Thyroid gland (tissue), 4 donors: Measurements from ENCODE around the gene OR4N5. TPM values are rescaled to one million over a fixed set of nuclear protein-coding genes. Genes with fewer than 3 reads are reported as not detected.

ENCODE experiments used
- DNase-seq, 2 donors: peaks; one replicate each; pipeline ENCODE4 v3.0.0-alpha.2; 2019
- H3K27ac ChIP-seq, 3 donors: fragments of 200-600 bp; sonication (generic); 1 replicate in 2 of 3; 2 replicates in 1 of 3; pipeline ENCODE4 v1.5.1; 2016 to 2019; ENCODE audit warnings: mild to moderate bottlenecking in 1 of 3, moderate library complexity in 1 of 3
- H3K27me3 ChIP-seq: fragments of 200-600 bp; sonication (generic); one replicate; pipeline ENCODE4 v1.5.1; 2019
- H3K36me3 ChIP-seq, 2 donors: fragments of 200-600 bp; sonication (generic); one replicate each; pipeline ENCODE4 v1.5.1; 2016 to 2019
- H3K4me1 ChIP-seq, 2 donors: fragments of 200-600 bp; sonication (generic); one replicate each; pipeline ENCODE4 v1.5.1; 2017 to 2019
- H3K4me3 ChIP-seq, 3 donors: fragments of 200-600 bp; sonication (generic); replicated peaks in 1 of 3; 1 replicate in 2 of 3; 2 replicates in 1 of 3; pipeline ENCODE4 v1.5.1; 2016; ENCODE audit warnings: mild to moderate bottlenecking in 1 of 3
- H3K9me3 ChIP-seq: fragments of 200-600 bp; sonication (generic); one replicate; pipeline ENCODE4 v1.5.1; 2017
- CTCF ChIP-seq, 6 experiments: fragments of 200-600 bp in 3 of 6; fragments of 450-650 bp in 3 of 6; sonication (generic) in 3 of 6; IDR thresholded peaks; one replicate each; pipeline ENCODE4 v1.5.1; 2016 to 2019; ENCODE audit warnings: antibody characterized with exemption in 6 of 6, mild to moderate bottlenecking in 2 of 6, inconsistent platforms in 1 of 6, moderate library complexity in 1 of 6
- POLR2A ChIP-seq, 2 donors: fragments of 450-650 bp; IDR thresholded peaks; one replicate each; pipeline ENCODE4 v1.6.1; 2017; ENCODE audit warnings: antibody characterized with exemption in 2 of 2, mild to moderate bottlenecking in 2 of 2, moderate library complexity in 1 of 2
- WGBS, 2 donors: methylation state at CpG; one replicate each; pipeline ENCODE4 v1.1.5; 2017; 5-methylcytosine and 5-hydroxymethylcytosine counted together
- intact Hi-C: fragments of 100-400 bp; cut with DNase I; formaldehyde crosslinking; loops from one replicate; pipeline ENCODE4 v1.15.1; 2023
- small RNA-seq: library from RNA; depleted of rRNA; stranded (forward); fragments of <200 nt; gene quantifications from one replicate; pipeline ENCODE3, GENCODE V24; 2016
- total RNA-seq, 4 donors: library from RNA; depleted of rRNA; stranded (reverse); fragments of >200 nt; gene quantifications; one replicate each; pipeline ENCODE4 v1.2.3, GENCODE V29; 2016

The OR4N5 gene
- total RNA-seq, 4 donors from 2014 or later, result not detected

- intact Hi-C loops, result no loop called here
- TF ChIP-seq POLR2A (IDR thresholded peaks at IDR 0.05) (no peak), CTCF (IDR thresholded peaks at IDR 0.05) (no peak)
- 74 to 78% methylated on average over 3 of the region's 3 CpGs for WGBS, 2 donors
- no peaks in the 10 kb centered on the region for H3K36me3 ChIP-seq
- no peak for DNase-seq
- no peak overlapping the region for H3K27ac ChIP-seq
- H3K4me3 ChIP-seq, result no peak overlapping the region
- no peaks in the 10 kb centered on the region for H3K27me3 ChIP-seq
- no peaks in the 10 kb centered on the region for H3K9me3 ChIP-seq
- H3K4me1 ChIP-seq, result no peaks in the 10 kb centered on the region
Measured at GRCh38 chr14:20191396-20191795, 52.8 kb downstream of the OR4N5 start.

GRCh38 chr14:20194101-20194500 lies 55.5 kb downstream of the OR4N5 start:
- intact Hi-C loops, result no loop called here
- DNase-seq, result no peak
- Histone ChIP-seq H3K4me3 (no peak overlapping the region), H3K27ac (no peak overlapping the region), H3K27me3 (no peaks in the 10 kb centered on the region), H3K4me1 (no peaks in the 10 kb centered on the region), H3K9me3 (no peaks in the 10 kb centered on the region), H3K36me3 (no peaks in the 10 kb centered on the region)
- no peak for TF ChIP-seq CTCF (IDR thresholded peaks at IDR 0.05)
- TF ChIP-seq POLR2A (IDR thresholded peaks at IDR 0.05), result no peak

Small RNAs within 50 kb of the gene (small RNA-seq; reads per million reads assigned to genes)
- gene GTF2IP22 (not detected), gene RNA5SP380 (not detected)

Other genes with a start within 250 kb of the OR4N5 start
- not detected for gene OR4K5, start 218.2 kb upstream of the OR4N5 start, total RNA-seq
- gene OR4K1, start 207.9 kb upstream of the OR4N5 start, total RNA-seq, result not detected
- gene OR4K15, start 163.2 kb upstream of the OR4N5 start, total RNA-seq, result not detected
- not detected for gene OR4Q2, start 136.7 kb upstream of the OR4N5 start, total RNA-seq
- not detected for gene OR4K14, start 119.5 kb upstream of the OR4N5 start, total RNA-seq
- gene OR4K13, start 102.8 kb upstream of the OR4N5 start, total RNA-seq, result not detected
- not detected for gene OR4L1, start 78.8 kb upstream of the OR4N5 start, total RNA-seq
- not detected for gene OR4K17, start 28.1 kb upstream of the OR4N5 start, total RNA-seq
- gene OR11G2, start 52.1 kb downstream of the OR4N5 start, total RNA-seq, result not detected
- not detected for gene OR11H6, start 84.9 kb downstream of the OR4N5 start, total RNA-seq
- gene OR11H7, start 90.2 kb downstream of the OR4N5 start, total RNA-seq, result not detected
- not detected for gene OR11H4, start 100.5 kb downstream of the OR4N5 start, total RNA-seq
- 10 to 100 TPM; 15.9 to 44.2 (median 19.2) TPM for gene TTC5, start 167.1 kb downstream of the OR4N5 start, total RNA-seq
- gene CCNB1IP1, start 194.5 kb downstream of the OR4N5 start, total RNA-seq, result 100 to 1,000 TPM in 2 of 4 donors, 10 to 100 TPM in 2; 57.2 to 150 (median 92.9) TPM
- 10 to 100 TPM in 2 of 4 donors, 1 to 10 TPM in 2; 8.8 to 14.6 (median 9.7) TPM for gene PARP2, start 204.8 kb downstream of the OR4N5 start, total RNA-seq